Adipocyte (in vitro differentiated cells): ENCODE results near the gene ATG4C.
A peak's percentile ranks its signal among the peaks of the same experiment; 100 is the strongest.
"Not testable (repeated sequence)": the region's sequence is repeated elsewhere in the genome, so short reads cannot be mapped to it uniquely, and the experiment has no call there.

ENCODE experiments used
- DNase-seq: peaks from one replicate; pipeline ENCODE4 v3.0.0-alpha.2; 2015; ENCODE audit warnings: low read depth
- H3K27me3 ChIP-seq: replicated peaks from 2 replicates; pipeline ENCODE4 v1.7.0; 2013; ENCODE audit warnings: mild to moderate bottlenecking, low read length, moderate library complexity; ENCODE audit not compliant: control insufficient read depth, insufficient read depth
- H3K36me3 ChIP-seq: 2 replicates; pipeline ENCODE4 v1.7.0; 2013; ENCODE audit warnings: low read length, mild to moderate bottlenecking, moderate library complexity; ENCODE audit not compliant: control insufficient read depth, insufficient read depth, severe bottlenecking
- H3K4me1 ChIP-seq: 2 replicates; pipeline ENCODE4 v1.7.0; 2013; ENCODE audit warnings: mild to moderate bottlenecking, low read length, moderate library complexity; ENCODE audit not compliant: control insufficient read depth, insufficient read depth
- H3K4me3 ChIP-seq: 2 replicates; pipeline ENCODE4 v1.7.0; 2013; ENCODE audit warnings: mild to moderate bottlenecking, low read length, moderate library complexity
- H3K9ac ChIP-seq: 2 replicates; pipeline ENCODE4 v1.7.0; 2013; ENCODE audit warnings: mild to moderate bottlenecking, low read length, moderate library complexity
- H3K9me3 ChIP-seq: 2 replicates; pipeline ENCODE4 v1.7.0; 2013; ENCODE audit warnings: mild to moderate bottlenecking, low read length, moderate library complexity; ENCODE audit not compliant: control insufficient read depth

Gene ATG4C

DNA sequence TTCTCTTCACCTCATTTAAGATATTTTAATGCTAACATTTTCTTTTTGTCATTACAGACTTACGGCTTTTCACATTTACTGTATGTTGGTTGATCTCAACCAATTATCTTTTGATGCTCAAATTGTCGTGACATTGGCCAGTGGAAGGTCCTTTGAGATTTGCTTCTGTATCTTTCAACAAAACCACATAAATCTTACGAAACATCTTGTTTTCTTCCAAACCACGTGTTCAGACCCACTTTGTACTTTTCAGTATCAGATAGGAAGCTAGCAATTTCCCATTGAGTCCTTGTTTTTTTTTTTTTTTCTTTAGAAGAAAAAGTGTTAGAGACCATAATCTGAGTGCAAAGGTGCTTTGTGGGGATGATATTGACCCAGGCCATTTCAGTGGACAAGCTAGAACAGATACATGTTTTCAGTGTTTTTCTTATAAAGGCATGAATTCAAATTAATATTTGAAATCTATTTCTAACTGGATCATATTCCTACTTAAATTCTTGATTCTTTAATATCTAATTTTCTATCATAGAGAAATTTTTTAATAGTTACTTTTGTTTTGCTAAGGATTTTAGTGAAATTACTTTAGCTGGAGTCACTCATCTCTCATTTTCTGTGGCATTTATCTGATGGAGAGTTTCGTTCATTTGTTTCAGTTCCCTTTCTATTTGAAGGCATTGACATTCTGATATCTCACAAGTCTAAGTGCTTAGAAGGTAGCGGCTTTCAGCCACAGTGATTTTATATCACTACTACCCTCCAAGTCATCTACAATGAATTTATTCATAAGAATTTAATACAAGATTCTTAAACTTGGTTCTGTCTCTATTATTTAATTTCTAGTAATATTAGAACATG, 26.7 kb downstream of the ATG4C start:
- Histone ChIP-seq H3K9me3 (peaks cover 5% of the 10 kb centered on the region), H3K4me3 (no peak overlapping the region)
- DNase-seq, result no peak

DNA sequence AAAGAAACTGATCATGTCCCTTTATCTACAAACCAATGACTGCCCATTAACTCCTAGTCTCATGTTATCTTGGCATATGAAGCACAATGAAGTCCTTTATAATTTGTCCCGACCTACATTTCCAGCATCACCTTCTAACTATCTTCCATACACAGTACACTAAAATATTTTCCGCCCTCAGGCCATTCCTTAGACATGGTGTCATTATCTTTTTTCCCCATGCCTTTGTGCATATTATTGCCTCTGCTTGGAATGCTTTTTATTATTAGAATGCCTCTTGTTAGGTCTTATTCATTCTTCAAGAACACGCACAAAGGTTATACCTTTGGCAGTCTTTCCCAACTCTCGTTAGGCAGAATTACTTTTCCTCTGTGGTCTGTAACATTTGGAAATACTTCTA, 39.6 kb downstream of the ATG4C start:
- H3K4me1 ChIP-seq, result no peaks in the 10 kb centered on the region
- no peak overlapping the region for H3K4me3 ChIP-seq
- peak; percentile 4 for DNase-seq
- H3K36me3 ChIP-seq, result no peaks in the 10 kb centered on the region
- no peaks in the 10 kb centered on the region for H3K27me3 ChIP-seq
- no peak overlapping the region for H3K9ac ChIP-seq
- H3K9me3 ChIP-seq, result no peaks in the 10 kb centered on the region

More for the DNA sequence above, 26.7 kb downstream of the ATG4C start:
- no peak overlapping the region for H3K9ac ChIP-seq
- H3K27me3 ChIP-seq, result no peaks in the 10 kb centered on the region
- H3K36me3 ChIP-seq, result peaks cover 7% of the 10 kb centered on the region
- H3K4me1 ChIP-seq, result no peaks in the 10 kb centered on the region

DNA sequence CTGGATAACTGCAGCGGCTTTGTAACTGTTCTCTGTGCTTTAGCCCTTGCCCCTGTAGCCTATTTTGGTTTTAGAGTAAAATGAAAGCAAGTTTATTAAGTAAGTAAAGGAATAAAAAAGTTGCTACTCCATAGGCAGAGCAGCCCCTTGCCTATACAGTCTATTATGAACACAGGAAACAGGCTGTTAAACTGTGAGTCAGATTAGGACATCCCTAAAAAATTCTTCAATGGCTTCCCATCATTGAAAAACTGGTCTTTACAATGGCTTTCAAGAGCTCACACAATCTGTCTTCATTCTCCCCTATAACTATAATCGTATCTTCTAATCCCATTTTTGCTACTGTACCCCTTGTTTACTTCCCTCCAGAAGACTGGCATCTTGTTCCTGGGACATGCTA, 43.0 kb downstream of the ATG4C start:
- no peak for DNase-seq
- no peaks in the 10 kb centered on the region for H3K4me1 ChIP-seq
- no peak overlapping the region for H3K4me3 ChIP-seq
- H3K27me3 ChIP-seq, result no peaks in the 10 kb centered on the region
- no peaks in the 10 kb centered on the region for H3K9me3 ChIP-seq
- H3K36me3 ChIP-seq, result no peaks in the 10 kb centered on the region
- H3K9ac ChIP-seq, result no peak overlapping the region

DNA sequence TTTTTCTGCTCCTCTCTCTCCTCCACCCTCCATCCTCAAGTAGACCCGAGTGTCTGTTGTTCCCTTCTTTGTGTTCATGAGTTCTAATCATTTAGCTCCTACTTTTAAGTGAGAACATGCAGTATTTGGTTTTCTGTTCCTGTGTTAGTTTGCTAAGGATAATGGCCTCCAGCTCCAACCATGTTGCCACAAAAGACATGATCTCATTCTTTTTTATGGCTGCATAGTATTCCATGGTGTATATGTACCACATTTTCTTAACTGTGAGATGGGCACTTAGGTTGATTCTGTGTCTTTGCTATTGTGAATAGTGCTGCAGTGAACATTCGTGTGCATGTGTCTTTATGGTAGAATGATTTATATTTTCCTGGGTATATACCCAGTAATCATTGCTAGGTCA, 43.9 kb downstream of the ATG4C start:
- not testable (repeated sequence) for H3K9me3 ChIP-seq, H3K4me1 ChIP-seq, H3K4me3 ChIP-seq, H3K9ac ChIP-seq, H3K27me3 ChIP-seq, DNase-seq, H3K36me3 ChIP-seq

DNA sequence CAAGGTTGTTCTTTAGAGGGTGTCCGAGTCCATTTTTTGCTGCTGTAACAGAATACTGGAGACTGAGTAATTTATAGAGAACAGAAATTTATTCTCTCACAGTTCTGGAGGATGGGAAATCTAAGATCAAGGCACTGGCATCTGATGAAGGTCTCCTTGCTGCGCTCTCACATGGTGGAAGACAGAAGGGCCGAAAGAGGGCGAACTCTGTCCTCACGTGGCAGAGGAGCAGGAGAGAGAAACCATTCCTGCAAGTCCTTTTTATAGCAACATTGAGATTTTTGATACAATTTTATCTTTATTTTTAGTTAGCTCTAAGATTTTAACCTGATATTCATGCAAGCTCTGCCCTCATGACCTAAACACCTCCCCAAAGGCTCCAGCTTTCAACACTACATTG, 48.3 kb downstream of the ATG4C start:
- no peaks in the 10 kb centered on the region for H3K9me3 ChIP-seq
- no peak overlapping the region for H3K9ac ChIP-seq
- H3K4me1 ChIP-seq, result no peaks in the 10 kb centered on the region
- peaks cover 6% of the 10 kb centered on the region for H3K36me3 ChIP-seq
- no peaks in the 10 kb centered on the region for H3K27me3 ChIP-seq
- no peak for DNase-seq
- H3K4me3 ChIP-seq, result no peak overlapping the region

DNA sequence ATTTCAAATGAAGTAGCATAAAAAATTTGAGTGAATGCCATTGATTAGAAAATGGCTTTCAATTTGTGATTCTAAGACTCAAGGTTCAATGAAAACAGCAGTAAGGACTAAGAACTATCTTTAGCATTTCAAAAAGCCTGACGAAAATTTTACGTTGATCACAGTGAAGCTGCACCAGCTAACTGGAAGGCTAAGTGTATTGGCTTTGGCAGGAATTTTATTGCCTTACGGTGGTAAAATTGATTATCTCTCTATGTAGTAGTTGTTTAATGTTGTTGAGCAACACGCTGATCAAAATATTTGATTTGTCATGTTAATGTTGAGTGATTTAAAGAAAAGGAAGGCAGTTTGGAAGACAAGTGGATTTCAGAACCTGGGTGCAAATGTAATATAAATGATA, 49.6 kb downstream of the ATG4C start:
- no peaks in the 10 kb centered on the region for H3K27me3 ChIP-seq
- DNase-seq, result no peak
- peaks cover 6% of the 10 kb centered on the region for H3K36me3 ChIP-seq
- no peaks in the 10 kb centered on the region for H3K4me1 ChIP-seq
- H3K4me3 ChIP-seq, result no peak overlapping the region
- no peak overlapping the region for H3K9ac ChIP-seq
- H3K9me3 ChIP-seq, result no peaks in the 10 kb centered on the region

DNA sequence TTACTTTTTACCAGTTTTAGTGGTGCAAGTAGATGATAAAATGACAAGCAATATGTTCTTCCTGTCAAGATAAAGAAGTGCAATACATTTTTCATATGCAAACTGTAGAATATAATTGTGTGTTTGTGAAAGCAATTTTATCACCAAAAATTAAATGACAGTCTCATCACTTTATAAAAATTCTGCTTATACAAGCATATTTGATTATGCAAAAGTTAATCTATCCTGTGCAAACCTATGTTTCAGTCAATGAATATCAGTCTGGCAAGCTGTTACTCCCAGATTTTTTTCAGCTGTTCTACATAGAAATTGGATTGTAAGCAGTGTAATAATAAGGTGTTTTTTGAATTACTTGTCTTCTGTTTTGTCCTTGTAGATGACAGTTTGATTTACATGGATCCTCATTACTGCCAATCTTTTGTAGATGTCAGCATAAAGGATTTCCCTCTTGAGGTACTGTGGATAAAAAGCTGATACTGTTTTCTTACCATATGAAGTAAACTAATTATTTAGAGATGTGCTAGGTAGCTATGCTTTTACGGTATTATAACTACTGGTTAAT, 50.5 kb downstream of the ATG4C start:
- Histone ChIP-seq H3K4me1 (no peaks in the 10 kb centered on the region), H3K27me3 (no peaks in the 10 kb centered on the region), H3K36me3 (peaks cover 6% of the 10 kb centered on the region), H3K9ac (no peak overlapping the region), H3K9me3 (no peaks in the 10 kb centered on the region), H3K4me3 (no peak overlapping the region)
- no peak for DNase-seq

DNA sequence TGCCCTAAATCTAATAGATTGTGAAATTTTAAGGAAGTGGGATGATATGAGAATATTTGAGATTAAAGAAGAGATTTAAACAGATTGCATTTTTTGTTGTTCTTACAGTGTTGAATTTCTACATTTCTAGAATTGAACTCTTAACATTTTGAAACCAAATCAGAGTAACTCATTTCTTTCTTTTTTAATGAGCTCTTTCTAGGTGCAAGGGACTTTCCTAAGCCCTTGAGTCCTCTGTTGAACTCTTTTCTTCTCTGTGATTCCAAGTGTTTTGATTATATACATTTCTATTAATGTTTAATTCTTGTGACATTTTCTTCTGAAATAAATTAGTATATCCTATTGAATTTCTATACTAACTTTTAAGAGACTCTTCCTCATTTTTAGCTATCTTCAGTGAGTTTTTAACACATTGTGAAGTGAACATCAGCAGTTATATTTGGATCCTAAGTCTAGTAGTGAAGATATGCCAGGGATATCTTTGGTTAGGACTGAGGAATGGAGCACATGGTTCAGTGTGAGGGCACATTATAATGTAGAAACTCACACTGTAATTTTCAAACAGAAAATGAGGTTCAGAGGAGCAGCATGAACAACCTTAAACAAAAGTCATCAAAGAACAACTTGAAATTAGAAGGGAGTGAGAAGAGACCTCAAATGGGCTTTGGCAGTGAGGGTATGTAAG, 53.1 kb downstream of the ATG4C start:
- Histone ChIP-seq H3K4me3 (no peak overlapping the region), H3K4me1 (no peaks in the 10 kb centered on the region), H3K36me3 (peaks cover 6% of the 10 kb centered on the region), H3K9me3 (no peaks in the 10 kb centered on the region), H3K9ac (no peak overlapping the region), H3K27me3 (no peaks in the 10 kb centered on the region)
- no peak for DNase-seq

DNA sequence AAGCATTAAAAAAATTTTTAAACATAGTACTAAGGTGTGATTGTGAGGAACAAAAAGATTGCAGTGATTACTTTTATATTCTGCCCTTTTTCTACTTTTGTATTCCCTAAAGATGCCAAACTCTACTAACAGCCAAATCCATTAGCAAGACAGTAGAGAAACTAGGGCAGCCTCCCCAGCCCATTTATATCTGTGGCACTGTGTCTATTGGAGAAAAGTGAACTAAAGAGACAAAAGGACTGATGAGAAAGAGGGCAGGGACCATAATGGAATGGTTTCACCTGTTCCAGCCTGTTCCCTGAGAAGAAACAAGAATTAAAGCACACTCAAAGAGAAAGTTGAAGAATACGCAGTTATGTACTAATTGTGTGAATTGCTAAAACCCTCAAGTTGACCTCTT, 56.6 kb downstream of the ATG4C start:
- Histone ChIP-seq H3K9me3 (no peaks in the 10 kb centered on the region), H3K9ac (no peak overlapping the region), H3K36me3 (no peaks in the 10 kb centered on the region), H3K27me3 (no peaks in the 10 kb centered on the region), H3K4me3 (no peak overlapping the region), H3K4me1 (no peaks in the 10 kb centered on the region)
- no peak for DNase-seq

DNA sequence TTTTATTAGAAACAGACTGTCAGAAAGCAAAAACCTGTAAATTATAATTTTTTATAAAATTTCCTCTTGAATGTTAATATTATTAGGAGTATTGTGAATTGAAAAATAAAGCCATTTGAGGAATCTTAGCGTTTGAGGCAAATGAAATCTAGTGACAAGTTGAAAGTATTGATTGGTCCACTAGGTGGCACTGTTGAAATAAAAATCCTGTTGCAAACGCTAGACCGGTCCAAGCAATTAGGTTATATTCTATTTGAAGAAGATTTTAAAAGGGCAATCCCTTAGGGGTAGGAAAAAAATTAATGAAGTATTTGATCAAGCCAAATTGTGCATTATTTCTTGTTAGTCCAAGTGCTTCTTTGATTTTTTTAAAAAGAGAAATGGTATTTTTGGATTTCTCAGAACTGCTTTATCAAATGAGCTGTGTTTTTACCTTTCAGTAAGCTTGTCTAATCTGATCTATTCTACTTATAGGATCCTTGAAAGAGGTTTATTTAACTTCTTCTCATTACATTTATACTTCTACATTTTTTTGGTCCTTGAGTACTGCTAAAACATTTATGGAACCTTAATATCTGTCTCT, 57.7 kb downstream of the ATG4C start:
- no peak overlapping the region for H3K9ac ChIP-seq
- no peaks in the 10 kb centered on the region for H3K27me3 ChIP-seq
- no peaks in the 10 kb centered on the region for H3K4me1 ChIP-seq
- DNase-seq, result peak; percentile 86
- no peak overlapping the region for H3K4me3 ChIP-seq
- H3K9me3 ChIP-seq, result no peaks in the 10 kb centered on the region
- peaks cover 4% of the 10 kb centered on the region for H3K36me3 ChIP-seq

DNA sequence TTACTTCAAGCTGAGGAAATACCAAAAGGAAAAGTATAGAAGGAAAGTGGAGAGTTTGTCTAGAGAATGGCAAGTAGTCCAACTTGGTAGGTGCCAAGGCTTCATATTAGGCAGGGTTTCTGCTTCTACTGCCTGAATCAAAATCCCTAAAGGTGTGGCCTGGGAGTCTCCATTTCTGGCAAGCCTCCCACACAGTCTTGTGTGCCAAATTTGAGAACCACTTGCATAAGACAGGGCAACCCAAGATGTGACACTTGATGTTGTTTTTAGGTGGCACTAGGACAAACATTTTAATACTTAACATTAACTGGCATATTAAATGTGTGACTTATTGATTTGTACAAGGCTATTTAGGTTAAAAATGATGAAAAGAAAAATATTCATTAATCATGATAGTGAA, 60.1 kb downstream of the ATG4C start:
- H3K27me3 ChIP-seq, result no peaks in the 10 kb centered on the region
- peaks cover 4% of the 10 kb centered on the region for H3K36me3 ChIP-seq
- H3K9me3 ChIP-seq, result no peaks in the 10 kb centered on the region
- no peak overlapping the region for H3K4me3 ChIP-seq
- H3K4me1 ChIP-seq, result no peaks in the 10 kb centered on the region
- DNase-seq, result no peak
- H3K9ac ChIP-seq, result no peak overlapping the region
